ENCODE measurements around the gene TMEM125.

TMEM125 gene

DNA sequence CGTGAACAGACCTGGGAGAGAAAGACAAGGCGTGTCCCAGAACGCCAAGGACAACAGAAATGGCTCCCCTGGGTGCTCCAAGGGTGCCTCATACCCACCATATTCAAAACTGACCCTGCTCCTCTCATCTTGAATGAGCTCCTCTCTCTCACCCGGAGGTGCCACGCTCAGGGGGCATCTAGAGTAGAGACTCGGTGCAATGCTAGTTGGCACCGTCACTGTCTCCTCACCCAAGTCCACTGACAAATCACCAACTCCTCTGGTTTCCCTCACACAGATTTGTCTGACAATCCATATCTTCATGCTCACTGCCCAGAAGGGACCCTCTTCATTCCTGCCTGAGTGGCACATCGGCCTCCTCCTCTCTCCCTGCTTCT is 5.0 kb downstream of the TMEM125 start:
- DNase-seq: no peak

DNA sequence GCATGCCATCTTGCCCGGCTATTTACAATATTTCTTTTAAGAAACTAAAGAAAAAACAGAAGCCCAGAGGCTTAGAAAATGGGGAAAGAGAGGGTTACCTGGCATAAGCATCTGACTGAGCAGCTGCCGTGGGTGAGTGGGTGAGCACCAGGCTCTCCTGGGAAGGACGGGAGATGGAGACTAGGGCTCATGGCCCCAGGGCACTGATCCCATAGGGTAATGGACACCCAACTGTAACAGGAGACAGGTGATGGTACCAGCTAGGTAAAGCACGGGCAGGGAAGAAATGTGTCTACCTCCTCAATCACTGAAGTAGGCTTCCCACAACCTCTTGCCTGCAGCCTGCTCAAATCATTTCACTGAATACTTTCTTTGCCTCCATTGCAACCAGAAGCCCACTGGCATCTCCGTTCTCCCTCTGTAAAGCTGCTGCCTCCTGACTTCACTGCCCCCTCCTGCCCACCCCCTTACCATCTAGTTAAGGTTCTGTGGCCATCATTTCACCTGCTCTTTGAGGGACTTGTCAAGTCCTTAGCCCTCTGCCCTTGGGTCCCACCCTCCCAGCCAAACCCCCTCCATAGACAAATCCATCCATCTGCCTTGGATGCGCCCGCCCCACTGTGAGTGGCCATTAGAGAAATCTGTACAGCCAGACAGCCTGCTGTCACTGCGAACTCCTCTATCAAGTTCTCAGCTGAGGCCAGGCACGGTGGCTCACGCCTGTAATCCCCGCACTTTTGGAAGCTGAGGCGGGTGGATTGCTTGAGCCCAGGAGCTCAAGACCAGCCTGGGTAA is 6.2 kb downstream of the TMEM125 start:
- DNase-seq: no peak

DNA sequence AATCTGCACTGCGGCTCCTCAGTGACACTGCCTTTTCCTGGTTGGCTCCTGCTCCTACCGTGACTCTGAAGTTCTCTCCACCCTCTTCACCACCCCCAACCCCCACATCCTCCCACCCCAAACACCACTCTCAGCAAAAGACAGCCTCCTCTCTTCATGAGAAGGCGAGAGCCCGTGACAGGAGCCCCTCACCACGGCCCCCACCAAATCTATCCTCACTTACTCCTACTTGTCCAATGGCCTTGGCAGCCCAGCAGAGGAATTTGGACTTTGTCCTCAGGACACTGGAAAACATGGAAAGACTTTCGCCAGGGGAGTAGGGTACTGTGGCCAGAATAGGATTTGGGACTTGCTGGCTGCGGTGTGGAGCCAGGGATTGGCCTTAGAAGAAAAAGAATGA is 6.9 kb downstream of the TMEM125 start:
- no peak for DNase-seq

DNA sequence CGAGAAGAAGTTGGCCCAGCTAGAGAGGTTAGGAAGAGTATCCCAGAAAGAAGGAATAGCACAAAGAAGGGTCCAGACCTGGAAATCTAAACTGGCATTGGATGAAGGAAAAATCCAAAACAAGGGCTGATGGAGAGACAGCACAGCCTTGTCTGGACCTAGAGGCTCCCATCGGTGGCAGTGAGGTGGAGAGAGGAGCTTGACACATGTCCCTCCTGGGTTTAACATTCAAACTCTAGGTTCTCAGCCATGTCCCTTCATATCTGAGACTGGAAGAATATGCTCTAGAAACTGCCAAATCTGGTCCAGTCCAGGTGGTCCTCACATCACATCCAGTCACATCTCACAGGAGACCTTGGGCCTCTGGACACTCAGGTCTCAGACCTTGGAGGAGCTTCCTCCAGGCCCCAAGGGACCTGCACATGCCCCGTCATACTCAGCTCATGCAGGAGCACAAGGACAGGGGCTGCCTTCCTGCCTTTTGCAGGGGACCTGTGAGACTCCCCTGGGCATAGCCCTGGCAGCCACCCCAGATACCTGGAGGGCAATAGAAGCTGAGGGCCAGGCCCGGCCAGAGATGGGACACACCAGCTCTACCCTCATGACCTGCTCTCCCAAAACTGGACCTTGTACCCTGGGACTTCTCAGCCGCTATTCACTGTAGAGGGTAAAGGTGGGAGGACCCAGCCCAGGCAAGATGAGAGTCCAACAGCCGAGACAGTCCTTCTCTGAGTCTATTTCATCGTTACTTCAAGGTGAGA is 7.5 kb downstream of the TMEM125 start:
- no peak for DNase-seq

DNA sequence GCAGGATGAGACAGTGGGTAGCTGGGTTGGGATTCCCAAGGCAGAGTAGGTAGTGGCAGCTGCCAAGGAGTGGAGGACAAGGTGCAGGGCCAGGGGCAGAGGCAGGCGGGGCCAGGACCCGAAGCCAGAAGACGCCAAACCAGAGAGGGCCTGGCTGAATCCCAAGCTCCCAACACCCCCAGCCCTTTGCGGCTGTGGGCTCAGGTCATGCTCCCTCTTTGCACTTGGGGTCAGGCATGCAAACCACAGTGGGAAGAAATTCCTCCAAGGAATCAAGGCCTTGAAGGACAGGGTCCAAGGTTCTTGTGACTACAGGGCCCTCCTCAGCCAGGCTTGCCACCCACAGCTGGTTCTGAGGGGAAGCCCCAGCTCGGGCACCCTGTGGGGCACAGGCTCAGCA is 9.4 kb downstream of the TMEM125 start:
- DNase-seq: no peak

DNA sequence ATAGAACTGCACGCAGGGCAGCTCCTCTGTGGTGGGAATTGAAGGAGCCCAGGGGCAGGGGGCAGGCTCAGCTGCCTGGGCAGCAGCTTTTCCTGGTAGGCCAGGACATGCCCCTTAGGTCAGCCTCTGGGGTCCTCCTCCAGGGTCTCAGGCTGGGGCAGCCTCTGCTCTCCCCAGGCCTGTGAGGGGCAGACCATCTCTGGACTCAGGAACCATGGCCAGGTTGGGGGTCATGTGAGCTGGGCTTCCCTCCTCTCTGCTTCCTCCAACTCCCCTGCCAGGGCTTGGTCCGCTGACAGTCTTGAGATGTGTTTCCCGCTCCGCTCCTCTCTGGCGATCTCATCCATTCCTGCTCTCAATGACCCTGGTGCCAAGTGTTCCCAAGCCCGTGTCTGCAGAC is 9.9 kb downstream of the TMEM125 start:
- DNase-seq: no peak

DNA sequence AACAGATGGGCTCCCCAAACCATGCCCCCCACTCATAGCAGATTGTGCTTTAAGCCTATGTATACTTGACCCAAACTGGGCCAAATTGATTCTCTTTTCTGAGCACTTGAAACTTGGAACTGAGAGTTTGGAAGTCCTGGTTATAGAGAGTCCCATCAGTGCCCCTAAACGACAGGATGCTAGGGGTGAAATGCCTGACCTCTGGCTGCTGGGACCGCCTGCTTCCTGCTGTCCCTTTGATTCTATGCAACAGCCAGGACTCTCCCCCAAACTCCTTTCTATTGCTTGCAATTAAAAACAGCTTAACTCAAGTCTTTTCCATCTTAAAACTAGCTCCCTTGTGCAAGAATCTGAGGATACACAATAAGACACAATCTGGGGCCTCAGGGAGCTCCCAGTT is 10.9 kb downstream of the TMEM125 start:
- DNase-seq: no peak

DNA sequence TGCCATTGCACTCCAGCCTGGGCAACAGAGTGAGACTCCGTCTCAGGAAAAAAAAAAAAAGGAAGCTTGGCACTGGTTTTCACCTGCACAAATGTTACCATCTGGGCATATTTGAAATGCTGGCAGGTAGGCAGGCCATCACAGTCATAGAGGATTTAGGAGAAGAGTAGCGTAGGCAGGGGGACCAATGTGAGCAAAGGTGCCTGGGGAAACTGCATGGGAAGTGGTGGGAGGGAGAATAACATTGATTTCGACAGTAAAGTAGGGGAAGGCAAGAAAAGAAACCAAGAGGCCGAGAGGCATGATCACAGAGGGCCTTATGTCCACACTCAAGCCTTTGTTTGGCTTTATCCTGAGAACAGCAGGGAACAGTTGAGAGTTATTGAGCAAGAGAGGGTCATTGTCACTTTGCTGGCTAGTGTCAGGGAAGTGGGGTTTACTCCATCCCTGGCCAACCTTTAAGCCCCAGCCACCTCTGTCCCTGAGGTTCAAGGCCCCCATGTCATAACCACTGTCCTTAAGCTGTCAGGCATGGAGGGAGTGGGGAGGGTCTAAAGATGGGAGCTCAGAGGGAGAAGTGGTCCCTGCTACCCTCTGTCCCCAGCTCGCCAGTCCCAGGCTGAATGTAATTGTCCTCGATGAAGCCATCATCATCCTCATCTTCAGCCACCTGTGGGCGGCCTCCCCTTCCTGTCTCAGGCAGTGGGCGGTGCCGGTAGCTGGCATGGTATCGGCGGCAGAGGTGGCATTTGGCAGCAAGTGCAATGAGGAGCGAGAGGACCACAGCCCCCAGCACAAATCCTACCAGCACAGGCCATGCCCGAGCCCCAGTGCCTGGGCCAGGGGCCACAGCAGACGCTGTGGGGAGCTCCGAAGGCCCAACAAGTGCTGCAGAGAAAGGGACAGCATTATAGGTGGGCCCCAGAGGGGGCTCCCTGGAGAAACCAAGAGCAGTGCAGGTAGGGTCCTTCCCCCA is 12.7 kb downstream of the TMEM125 start:
- DNase-seq: no peak

DNA sequence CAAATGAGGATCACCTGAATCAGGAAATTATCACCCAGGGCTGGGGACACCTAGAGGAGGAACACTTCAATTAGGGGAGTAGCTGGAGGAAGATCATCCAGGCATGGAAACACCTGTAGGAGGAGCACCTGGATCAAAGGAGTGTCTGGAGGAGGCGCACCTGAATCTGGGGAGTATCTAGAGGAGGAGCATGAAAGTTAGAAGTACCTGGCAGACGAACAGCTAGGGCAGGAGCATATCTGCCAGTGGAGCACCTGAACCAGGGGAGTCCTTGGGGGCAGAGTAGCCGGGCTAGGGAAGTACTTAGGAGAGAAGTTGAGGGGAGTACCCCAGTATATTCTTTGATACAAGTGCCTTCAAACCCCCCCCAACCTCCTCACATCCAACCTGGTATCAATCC is 14.3 kb downstream of the TMEM125 start:
- no peak for DNase-seq

DNA sequence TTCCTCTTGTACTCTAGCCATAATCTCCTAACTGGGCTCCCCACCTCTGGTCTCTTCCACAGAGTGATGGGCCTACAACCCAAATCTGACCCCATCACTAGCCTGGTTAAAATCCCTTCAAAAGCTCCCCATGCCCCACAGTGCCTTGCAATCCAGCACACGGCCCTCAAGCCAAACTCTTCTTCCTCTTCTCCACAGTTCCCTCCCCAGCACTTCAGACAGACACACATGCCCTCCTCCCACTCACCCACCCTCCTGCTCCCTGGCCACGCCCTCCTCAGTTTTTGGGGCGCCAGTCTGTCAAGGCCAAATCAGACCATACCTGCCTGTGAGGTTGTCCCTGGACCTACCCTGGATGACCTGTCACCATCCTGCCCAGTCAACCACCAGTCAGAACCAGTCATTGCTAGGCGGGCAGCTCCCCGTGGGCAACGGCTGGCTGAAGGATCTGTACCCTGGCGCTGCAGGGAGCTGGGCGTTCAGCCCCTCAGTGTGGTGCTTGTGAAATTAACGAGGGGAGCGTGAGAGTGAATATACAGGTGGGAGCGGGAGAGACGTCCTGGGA is 14.8 kb downstream of the TMEM125 start:
- no peak for DNase-seq

DNA sequence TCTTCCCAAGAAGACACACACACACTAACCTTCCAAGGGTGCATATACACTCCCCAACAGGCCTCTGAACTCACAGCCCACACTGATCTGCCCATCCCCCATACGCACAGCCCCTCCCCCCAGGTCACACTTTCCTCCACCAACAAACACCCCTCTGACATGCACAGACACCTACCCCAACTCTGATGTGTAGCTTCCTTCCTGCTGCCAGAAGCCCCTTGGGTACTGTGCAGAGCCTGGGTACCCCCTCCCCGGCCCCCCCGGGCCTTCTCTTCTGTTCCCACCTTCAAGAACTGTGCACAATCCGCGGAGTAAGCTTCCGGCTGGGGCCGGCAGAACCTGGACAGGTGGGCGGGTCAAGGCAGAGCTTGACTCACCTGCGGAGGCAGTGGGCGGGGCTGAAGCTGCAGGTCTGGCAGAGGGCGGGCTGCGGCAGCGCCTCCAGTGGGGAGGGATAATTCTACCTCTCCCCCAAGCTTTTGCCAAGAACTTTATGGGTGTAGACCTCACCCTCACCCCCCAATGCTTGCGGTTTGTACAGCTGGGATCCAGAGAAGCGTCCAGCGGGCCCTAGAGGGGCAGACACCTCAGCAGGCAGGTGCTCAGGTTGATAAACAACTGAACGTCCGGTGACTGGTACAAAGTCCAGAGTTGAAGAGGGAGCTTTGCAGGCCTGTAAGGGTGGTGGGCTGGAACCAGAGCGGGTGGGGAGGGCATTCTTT is 15.6 kb downstream of the TMEM125 start, which contains the start of gene C1orf210:
C1orf210 (minus strand) TSS at position 313 of the 722 bp plus-strand sequence. CDS start 2,311 bp downstream, outside the sequence.
- no peak for DNase-seq

DNA sequence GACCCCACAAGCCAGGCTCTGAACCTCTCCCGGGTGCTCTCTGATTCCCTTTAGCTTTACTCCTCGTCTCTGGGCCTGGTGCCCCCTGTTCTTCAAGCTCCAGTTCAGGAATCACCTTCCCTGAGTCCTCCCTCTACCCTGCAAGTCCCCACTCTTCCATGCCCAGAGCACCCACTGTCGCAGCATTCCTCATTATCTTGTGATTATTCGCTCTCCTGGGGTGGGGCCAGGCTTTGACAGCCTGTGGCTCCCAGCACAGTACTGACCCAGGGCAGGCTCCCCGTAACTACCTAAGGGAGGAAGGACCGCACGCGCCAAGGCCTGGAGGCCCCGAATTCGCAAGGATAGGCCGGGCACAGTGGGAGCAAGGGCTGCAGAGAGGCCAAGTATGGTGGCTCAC is 16.3 kb downstream of the TMEM125 start:
- DNase-seq: no peak

DNA sequence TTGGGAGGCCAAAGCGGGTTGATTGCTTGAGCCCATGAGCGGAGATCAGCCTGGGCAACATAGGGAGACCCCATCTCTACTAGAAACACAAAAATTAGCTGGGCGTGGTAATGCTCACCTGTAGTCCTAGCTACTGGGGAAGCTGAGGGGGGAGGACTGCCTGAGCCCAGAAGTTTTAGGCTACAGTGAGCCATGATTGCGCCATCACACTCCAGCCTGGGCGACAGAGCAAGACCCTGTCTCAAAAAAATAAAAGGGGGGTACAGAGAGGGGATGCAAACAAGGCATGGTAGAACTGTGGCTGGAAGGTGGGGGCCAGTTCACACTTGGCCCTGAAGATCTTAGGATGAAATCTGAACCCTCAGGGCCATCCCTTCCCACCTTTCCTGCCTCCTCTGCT is 16.8 kb downstream of the TMEM125 start:
- no peak for DNase-seq

DNA sequence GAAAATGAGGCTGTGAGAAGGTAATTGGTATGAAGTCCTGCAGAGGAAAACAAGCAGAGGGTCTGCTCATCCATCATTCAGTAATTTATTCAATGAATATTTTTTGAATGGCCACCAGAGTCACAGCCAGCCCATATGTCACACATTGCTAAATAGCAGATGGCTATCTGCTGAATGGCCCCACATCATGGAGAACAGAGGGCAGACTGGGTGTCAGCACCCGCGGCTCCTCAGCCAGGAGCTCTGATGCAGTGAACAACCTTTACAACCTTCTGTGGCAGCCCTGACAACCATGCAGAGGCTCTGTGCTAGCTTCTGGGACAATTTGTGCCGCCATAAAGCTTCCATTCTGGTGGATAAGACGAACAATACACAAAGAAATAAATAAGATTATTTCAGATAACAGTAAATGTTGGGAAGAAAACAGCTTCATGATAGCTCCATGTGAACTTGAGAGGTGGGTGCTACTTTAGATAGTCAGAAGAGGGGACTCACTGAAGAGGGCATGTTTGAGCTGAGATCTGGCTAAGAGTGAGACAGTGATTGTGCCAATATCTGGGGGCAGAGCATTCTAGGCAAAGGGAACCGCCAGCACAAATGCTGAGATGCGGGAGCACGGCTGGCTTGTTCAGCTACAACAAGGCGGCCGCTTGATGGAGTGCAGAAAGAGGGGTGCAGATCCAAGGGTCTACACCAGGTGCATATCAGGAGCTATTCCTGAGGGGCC is 18.4 kb downstream of the TMEM125 start:
- DNase-seq: no peak

DNA sequence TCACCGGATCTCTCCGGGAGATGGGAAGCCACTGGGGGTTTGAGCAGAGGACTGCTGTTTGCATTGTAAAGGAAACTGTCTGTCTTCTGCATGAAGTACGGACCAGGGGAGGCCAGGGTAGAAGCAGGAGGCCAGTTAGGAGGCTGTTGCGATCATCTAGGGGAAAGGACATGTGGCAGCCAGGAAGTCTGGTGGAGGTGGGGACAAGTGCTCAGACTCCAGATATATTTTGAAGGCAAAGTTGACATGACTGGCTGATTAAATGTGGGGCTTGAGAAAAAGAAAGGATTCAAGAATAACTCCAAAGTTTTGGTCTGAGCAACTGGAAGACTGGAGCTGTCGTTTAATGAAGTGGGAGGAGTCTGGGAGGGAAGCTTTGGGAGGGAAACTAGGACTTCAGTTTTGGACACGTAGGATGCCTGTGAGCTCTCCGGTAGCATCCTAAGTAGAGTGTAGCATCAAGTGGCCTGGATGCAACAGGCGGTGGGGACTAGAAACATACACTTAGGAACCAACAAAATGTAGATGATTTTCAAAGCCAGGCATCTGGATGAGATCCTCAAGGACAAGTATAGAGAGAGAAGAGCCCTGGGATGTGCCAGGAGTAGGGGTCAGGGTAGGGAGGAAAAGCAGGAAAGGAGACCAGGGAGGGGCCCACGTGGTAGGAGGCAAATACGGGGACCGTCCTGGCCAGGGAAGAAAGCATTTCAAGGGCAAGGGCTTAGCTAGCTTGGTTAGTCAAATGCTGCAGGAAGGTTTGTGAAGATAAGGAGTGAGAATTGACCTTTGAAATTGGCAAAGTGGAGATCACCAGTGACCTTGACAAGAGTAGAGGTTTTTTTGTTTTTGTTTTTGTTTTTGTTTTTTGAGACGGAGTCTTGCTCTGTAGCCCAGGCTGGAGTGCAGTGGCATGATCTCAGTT is 19.3 kb downstream of the TMEM125 start:
- no peak for DNase-seq

DNA sequence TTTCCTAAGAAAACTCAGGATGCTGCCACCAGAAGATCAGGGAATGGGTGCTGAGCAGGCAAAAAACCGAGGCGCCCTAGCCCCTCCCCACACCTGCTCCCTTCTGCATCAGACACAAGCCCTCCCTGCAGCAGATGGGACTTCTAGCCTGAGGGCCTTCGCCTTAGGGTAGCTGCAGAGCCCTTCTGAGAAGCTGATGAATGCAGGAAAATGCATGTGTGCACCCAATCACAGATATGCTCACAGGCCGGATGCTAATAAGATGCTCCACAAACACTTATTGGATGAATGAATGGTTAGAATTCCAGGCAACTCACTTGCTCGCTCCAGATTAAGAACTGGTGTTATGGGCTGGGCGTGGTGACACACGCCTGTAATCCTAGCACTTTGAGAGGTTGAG is 22.4 kb downstream of the TMEM125 start:
- no peak for DNase-seq

DNA sequence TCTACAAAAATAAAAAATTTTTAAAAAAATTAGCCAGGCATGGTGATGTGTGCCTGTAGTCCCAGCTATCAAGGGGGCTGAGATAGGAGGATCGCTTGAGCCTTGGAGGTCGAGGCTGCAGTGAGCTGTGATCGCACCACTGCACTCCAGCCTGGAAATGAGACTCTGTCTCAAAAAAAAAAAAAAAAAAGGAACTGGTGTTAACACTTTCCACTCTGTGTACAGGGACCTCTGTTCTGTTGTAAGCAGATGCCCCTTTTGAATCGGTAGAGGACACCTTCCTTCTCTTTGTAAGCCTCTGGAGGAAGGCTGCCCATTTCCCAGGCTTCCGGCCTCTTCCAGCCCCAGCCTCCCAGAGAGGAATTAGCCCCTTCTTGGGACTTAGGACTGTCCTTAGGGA is 22.9 kb downstream of the TMEM125 start:
- DNase-seq: no peak

DNA sequence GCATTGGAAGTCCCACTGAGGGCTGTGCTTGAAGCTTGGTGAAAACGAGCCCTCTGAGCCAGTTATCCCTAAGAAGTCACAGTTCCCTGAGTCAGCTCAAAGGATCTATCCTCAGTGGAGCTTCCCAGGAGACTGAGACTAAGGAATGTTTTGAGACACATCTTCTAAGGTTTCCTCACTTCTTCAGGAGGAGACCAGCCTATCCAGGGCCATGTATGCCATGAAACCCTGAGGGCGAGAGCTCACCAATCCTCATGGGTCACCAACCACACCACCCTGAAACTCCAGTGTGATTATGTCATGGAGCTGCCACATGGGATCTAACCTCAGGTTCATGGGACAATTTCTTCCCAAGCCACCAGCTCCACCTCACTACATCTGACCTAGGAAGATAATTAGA is 23.4 kb downstream of the TMEM125 start:
- DNase-seq: no peak

DNA sequence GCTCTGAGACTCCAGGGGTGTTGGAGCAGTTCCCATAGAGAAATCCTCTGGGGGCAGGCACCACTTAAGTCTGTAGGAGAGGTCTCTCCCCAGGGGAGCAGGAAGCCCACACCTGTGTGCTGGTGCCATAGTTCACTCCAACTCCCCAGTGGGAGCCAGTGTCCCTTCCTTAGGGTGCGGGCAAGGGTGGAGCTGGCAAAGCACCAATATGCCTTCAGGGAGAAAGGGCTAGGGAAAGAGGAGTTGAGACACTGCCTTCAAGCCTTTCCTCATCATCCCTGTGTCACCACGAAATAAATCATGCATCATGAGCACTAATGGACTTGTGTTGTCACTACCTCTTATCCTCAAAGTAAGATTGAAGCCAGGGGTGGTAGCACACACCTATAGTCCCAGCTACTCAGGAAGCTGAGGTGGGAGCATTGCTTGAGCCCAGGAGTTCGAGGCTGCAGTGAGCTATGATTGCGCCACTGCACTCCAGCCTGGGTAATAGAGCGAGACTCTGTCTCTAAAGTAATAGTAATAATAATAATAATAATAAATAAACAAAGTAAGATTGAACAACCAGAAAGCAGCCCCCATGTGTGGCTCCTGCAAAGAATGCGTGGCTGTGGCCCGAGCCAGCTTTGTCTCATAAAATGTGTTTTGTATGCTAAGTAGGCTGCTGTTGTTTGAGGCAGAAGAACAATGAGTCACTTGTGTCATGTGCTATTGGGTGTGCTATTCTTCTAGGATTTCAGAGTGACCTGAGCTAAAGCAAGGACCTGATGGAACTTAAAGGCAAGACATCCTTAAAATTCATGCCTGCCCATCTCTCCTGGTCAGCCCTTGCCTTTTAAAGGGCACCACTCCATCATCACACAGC is 24.3 kb downstream of the TMEM125 start:
- DNase-seq: no peak
